ENCODE measurements around the gene MAP3K3. TPM values are rescaled to one million over a fixed set of nuclear protein-coding genes. Genes with fewer than 3 reads are reported as not detected.

MAP3K3 gene
- total RNA-seq, 2 experiments from 2014 or later, result 75.8 to 78.1 TPM

DNA sequence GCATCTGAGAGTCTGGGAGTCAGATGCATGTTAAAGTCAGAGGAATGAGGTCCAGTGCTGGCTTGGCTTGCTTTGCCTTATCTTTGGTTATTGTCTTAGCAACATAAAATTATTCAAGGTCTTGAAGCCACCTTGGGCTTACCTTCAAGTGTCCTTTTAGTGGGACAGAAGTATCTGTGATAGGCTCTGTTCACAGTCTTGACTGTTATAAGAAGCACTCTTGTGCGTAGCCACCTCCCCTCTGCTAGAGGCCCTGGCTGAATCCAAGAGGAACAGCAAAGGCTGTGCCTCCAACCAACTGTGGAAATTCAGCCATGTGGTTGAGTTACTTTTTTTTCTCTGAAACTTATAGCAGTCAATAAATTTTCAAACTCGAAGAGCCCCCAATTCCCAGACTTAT, 8.6 kb upstream of the MAP3K3 start:
- ATAC-seq (ENCODE audit: poor library complexity), result no peak
- Histone ChIP-seq H3K27me3 (ENCODE audit: control insufficient read depth in 1 of 2, insufficient read depth in 2 of 2, low read length in 2 of 2) (no peaks in the 10 kb centered on the region), H3K4me1 (ENCODE audit: insufficient read depth, low read length) (peaks cover 30% of the 10 kb centered on the region), H3K36me3 (ENCODE audit: insufficient read depth, low read length) (peaks cover under 1% of the 10 kb centered on the region), H3K27ac (ENCODE audit: low read depth in 1 of 2, low read length in 2 of 2) (no peak overlapping the region), H3K9me3 (ENCODE audit: control insufficient read depth in 1 of 2, insufficient read depth in 1 of 2, low read length in 2 of 2) (no peaks in the 10 kb centered on the region), H3K4me3 (ENCODE audit: low read length) (no peak overlapping the region)
- H3K27me3 Mint-ChIP-seq, result no peaks in the 10 kb centered on the region
- no peak for DNase-seq
- H3K4me3 Mint-ChIP-seq, result no peak overlapping the region
- H3K4me1 Mint-ChIP-seq (ENCODE audit: low read depth), result peaks cover 31% of the 10 kb centered on the region
- intact Hi-C loops (cut with DNase I, micrococcal nuclease), result loop anchor here (2.0 to 5.0 kb wide), 2 partner anchors 135 to 136 kb away; partner anchors contain the start of gene ACE (in 1 of the 2)
- H3K27ac Mint-ChIP-seq, result no peak overlapping the region
- ChIA-PET POLR2A (interaction anchor here (1.1 to 3.9 kb wide), 2 partner anchors 8 to 81 kb away, joined by 3 to 40 read pairs; partner anchors contain the start of gene MAP3K3), CTCF (interaction anchor here (2.2 to 5.4 kb wide), 2 partner anchors 12 to 188 kb away, joined by 16 to 46 read pairs; partner anchors contain the start of gene TACO1)
- TF ChIP-seq, protein P1, sequence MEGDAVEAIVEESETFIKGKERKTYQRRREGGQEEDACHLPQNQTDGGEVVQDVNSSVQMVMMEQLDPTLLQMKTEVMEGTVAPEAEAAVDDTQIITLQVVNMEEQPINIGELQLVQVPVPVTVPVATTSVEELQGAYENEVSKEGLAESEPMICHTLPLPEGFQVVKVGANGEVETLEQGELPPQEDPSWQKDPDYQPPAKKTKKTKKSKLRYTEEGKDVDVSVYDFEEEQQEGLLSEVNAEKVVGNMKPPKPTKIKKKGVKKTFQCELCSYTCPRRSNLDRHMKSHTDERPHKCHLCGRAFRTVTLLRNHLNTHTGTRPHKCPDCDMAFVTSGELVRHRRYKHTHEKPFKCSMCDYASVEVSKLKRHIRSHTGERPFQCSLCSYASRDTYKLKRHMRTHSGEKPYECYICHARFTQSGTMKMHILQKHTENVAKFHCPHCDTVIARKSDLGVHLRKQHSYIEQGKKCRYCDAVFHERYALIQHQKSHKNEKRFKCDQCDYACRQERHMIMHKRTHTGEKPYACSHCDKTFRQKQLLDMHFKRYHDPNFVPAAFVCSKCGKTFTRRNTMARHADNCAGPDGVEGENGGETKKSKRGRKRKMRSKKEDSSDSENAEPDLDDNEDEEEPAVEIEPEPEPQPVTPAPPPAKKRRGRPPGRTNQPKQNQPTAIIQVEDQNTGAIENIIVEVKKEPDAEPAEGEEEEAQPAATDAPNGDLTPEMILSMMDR (IDR thresholded peaks at IDR 0.05), result no peak
- no peaks in the 10 kb centered on the region for H3K9me3 Mint-ChIP-seq
- peaks cover 11% of the 10 kb centered on the region for H3K36me3 Mint-ChIP-seq (ENCODE audit: low read depth)

DNA sequence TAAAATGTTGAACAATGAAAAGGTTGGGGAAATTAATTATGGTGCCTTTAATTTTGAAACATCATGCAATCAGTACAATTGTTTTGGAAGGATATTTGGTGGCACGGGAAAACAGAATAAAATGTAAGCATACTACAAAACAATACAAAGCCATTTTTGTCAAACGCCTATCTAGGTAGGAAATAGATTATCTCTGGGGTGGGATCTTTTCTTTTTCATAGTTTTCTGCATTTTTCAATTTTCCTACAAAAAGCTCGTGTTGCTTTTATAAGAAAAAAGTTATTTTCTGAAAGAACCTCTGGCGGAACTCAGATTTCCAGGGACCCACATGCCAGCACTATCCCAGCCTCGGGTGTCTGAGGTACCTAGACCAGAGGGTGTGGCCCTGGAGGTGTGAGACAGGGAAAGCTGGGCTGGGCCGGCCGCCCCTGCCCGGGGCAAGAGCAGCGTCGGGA, 961 bp upstream of the MAP3K3 start:
- intact Hi-C loops (cut with DNase I, micrococcal nuclease), result loop anchor here (5.0 to 10.0 kb wide), 7 partner anchors 91 to 886 kb away; partner anchors contain the start of genes SMARCD2 (in 2 of the 2), CCDC47 (in 1 of the 2), CEP95 (in 1 of the 2) and DDX42 (in 1 of the 2)
- no peaks in the 10 kb centered on the region for H3K36me3 ChIP-seq (ENCODE audit: insufficient read depth, low read length)
- Mint-ChIP-seq H3K4me1 (ENCODE audit: low read depth) (peaks cover 37% of the 10 kb centered on the region), H3K27me3 (no peaks in the 10 kb centered on the region), H3K27ac (peak overlapping the region; percentile 25), H3K9me3 (no peaks in the 10 kb centered on the region), H3K4me3 (peak overlapping the region; percentile 92), H3K36me3 (ENCODE audit: low read depth) (peaks cover 12% of the 10 kb centered on the region)
- TF ChIP-seq, protein P1 (IDR thresholded peaks at IDR 0.05), result no peak
- peak overlapping the region; percentile 51 to 69 for H3K27ac ChIP-seq (ENCODE audit: low read depth in 1 of 2, low read length in 2 of 2)
- ATAC-seq (ENCODE audit: poor library complexity), result no peak
- no peaks in the 10 kb centered on the region for H3K9me3 ChIP-seq (ENCODE audit: control insufficient read depth in 1 of 2, insufficient read depth in 1 of 2, low read length in 2 of 2)
- H3K4me3 ChIP-seq (ENCODE audit: low read length), result peak overlapping the region; percentile 72
- ChIA-PET CTCF (interaction anchor here (0.7 to 2.9 kb wide), 9 partner anchors 9 to 227 kb away, joined by 3 to 13 read pairs (median 3); partner anchors contain the start of gene CYB561), POLR2A (interaction anchor here (0.8 to 3.1 kb wide), 26 partner anchors 10 to 884 kb away, joined by 3 to 69 read pairs (median 10); partner anchors contain the start of genes ACE, CCDC47, CYB561 and DCAF7)
- DNase-seq, result no peak
- no peaks in the 10 kb centered on the region for H3K27me3 ChIP-seq (ENCODE audit: control insufficient read depth in 1 of 2, insufficient read depth in 2 of 2, low read length in 2 of 2)
- H3K4me1 ChIP-seq (ENCODE audit: insufficient read depth, low read length), result peaks cover 25% of the 10 kb centered on the region

DNA sequence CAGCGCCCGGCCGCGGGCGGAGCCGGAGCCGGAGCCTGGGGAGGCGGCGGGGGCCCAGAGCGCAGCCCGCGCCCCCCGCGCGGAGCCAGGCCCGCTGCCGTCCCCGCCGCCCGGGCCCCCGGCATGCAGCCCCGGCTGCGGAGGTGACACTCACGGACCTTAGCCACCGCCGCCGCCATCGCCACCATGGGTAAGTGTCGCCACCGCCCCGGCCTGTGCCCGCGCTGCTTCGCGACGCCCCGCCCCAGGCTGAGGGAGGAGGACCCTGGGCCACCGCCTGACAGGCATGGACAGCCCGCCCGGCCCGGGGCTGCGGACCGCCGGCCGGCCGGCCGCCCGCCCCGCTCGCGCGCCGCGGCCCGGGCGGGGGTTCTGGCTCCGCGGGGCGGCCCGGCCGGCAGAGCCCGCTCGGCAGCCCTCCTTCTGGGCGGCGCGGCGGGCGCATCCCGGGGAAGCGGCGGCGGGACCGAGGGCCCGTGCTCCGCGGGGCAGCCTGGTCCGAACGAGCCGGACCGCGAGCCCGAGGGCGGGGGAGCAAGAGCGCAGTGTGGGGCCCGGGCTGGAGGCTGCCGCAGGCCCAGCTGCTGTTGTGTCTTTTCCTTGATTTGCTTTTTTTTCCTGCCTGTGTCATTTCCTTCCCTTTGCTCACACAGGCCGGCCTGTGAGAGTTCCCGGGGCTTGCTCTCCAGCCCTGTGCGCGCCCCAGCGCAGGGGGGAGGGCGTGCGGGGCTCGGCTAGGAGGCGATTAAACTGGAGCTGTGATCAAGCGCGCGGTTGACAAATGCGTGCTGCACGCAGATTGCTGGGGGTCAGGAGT, 565 bp downstream of the MAP3K3 start:
- H3K4me3 Mint-ChIP-seq, result peak overlapping the region; percentile 99
- peaks cover 17% of the 10 kb centered on the region for H3K36me3 Mint-ChIP-seq (ENCODE audit: low read depth)
- ATAC-seq (ENCODE audit: poor library complexity) (peak; percentile 12), DNase-seq (peak; percentile 26 to 78 (median 52))
- Histone ChIP-seq H3K9me3 (ENCODE audit: control insufficient read depth in 1 of 2, insufficient read depth in 1 of 2, low read length in 2 of 2) (no peaks in the 10 kb centered on the region), H3K27me3 (ENCODE audit: control insufficient read depth in 1 of 2, insufficient read depth in 2 of 2, low read length in 2 of 2) (no peaks in the 10 kb centered on the region), H3K27ac (ENCODE audit: low read depth in 1 of 2, low read length in 2 of 2) (no peak overlapping the region), H3K4me3 (ENCODE audit: low read length) (peak overlapping the region; percentile 72), H3K36me3 (ENCODE audit: insufficient read depth, low read length) (no peaks in the 10 kb centered on the region), H3K4me1 (ENCODE audit: insufficient read depth, low read length) (peaks cover 25% of the 10 kb centered on the region)
- peak overlapping the region; percentile 88 for H3K27ac Mint-ChIP-seq
- ChIA-PET CTCF (interaction anchor here (1.1 to 2.9 kb wide), 4 partner anchors 10 to 197 kb away, joined by 3 to 13 read pairs (median 4); no protein-coding TSS in a partner anchor), POLR2A (interaction anchor here (0.5 to 3.1 kb wide), 41 partner anchors 11 to 1018 kb away, joined by 3 to 69 read pairs (median 5); partner anchors contain the start of genes ACE, CCDC47, CYB561 and DCAF7)
- no peaks in the 10 kb centered on the region for H3K9me3 Mint-ChIP-seq
- TF ChIP-seq, protein P1 (IDR thresholded peaks at IDR 0.05), result no peak
- H3K27me3 Mint-ChIP-seq, result no peaks in the 10 kb centered on the region
- peaks cover 49% of the 10 kb centered on the region for H3K4me1 Mint-ChIP-seq (ENCODE audit: low read depth)
- intact Hi-C loops (cut with DNase I, micrococcal nuclease), result loop anchor here (2.0 to 10.0 kb wide), 9 partner anchors 76 to 885 kb away; partner anchors contain the start of genes SMARCD2 (in 2 of the 2), CCDC47 (in 1 of the 2), CEP95 (in 1 of the 2) and DDX42 (in 1 of the 2)

Measured in CD4-positive, alpha-beta T cell (primary cell).